Choroid plexus epithelial cell (primary cell): ENCODE data around the gene CNOT6.

Experiments
- DNase-seq: peaks from one replicate; pipeline ENCODE4 v3.0.0-alpha.2; 2010; ENCODE audit warnings: low read depth
- H3K4me3 ChIP-seq: 2 replicates; pipeline ENCODE4 v1.5.1; 2011; ENCODE audit warnings: low read depth, mild to moderate bottlenecking, control low read depth, low read length, moderate library complexity
- TF ChIP-seq, protein P1 (sequence below): conservative IDR thresholded peaks from 2 replicates; pipeline ENCODE4 v1.5.1; 2011; ENCODE audit warnings: low read depth, mild to moderate bottlenecking, control low read depth, inconsistent platforms, low read length, moderate library complexity

CNOT6 gene

DNA sequence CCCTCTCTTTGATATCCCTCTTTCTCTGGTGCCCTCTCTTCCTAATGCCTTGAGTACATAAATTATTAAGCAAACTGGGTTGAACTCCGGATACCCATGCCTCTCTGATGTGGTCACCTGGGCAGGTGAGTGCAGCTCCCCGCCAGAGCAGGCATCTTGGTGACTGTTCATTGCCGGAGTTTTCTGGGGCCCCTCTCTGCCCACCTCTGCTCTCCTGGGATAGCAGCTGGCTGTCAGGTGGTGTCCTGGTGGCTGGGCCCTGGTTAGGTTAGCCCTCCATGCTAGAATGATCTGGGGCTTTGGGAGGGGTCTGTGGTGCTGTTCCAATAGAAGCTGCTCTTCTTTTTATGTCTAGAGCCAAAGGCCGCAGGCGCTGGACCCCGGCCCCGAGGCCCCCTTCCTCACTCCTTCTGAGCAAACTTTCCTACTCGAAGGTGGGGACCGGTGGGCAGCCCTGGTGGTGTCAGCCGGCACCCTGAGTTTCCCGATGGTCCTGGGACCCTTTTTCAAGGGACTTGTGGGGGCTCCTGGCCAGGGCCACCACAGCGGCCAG lies 102.0 kb downstream of the CNOT6 start:
- TF ChIP-seq, protein P1, sequence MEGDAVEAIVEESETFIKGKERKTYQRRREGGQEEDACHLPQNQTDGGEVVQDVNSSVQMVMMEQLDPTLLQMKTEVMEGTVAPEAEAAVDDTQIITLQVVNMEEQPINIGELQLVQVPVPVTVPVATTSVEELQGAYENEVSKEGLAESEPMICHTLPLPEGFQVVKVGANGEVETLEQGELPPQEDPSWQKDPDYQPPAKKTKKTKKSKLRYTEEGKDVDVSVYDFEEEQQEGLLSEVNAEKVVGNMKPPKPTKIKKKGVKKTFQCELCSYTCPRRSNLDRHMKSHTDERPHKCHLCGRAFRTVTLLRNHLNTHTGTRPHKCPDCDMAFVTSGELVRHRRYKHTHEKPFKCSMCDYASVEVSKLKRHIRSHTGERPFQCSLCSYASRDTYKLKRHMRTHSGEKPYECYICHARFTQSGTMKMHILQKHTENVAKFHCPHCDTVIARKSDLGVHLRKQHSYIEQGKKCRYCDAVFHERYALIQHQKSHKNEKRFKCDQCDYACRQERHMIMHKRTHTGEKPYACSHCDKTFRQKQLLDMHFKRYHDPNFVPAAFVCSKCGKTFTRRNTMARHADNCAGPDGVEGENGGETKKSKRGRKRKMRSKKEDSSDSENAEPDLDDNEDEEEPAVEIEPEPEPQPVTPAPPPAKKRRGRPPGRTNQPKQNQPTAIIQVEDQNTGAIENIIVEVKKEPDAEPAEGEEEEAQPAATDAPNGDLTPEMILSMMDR, result no peak
- no peak for DNase-seq
- no peak overlapping the region for H3K4me3 ChIP-seq

DNA sequence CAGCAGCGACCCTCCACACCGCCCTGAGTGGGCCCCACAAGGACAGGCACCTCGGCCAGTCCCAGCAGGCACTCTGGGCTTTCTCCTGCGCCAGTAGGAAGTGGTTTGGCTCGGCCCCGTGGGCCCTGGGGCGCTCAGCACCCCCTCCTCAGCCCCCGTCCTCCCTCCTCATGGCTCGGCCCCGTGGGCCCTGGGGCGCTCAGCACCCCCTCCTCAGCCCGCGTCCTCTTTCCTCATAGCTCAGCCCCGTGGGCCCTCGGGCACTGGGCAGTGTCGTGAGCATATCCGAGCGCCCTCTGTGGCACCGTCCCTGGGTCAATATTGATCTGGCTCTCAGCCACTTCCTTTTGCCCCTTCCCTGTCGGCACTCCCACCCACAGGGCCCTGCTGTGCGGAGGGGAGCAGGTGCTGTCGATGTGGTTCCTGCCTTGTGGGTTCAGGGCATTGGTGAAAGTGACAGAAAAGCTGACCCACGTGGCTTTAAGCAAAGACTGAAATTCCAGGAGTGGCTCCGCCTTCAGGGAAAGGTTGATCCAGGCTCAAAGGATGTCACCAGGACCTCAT lies 102.6 kb downstream of the CNOT6 start:
- TF ChIP-seq, protein P1, result no peak
- no peak for DNase-seq
- H3K4me3 ChIP-seq, result no peak overlapping the region

DNA sequence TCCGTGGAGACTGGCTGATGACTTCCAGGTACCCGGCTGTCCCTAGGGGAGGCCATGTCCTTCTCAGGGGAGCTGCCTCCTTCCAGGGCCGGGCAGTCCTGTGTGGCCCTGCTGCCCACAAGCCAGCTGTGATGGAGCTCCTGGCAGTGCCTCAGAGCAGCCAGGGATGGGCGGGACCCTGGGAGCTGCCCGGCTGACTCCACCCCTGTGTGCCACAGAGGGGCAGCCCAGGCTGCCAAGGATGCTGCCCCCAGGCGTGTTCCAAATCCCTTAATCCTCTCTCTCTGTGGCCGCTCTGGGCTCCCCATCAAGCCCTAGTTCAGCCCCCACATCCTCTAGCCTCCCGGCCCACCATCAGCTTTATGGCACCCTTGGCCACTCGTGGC lies 104.1 kb downstream of the CNOT6 start:
- TF ChIP-seq, protein P1, result no peak
- no peak for DNase-seq
- no peak overlapping the region for H3K4me3 ChIP-seq

DNA sequence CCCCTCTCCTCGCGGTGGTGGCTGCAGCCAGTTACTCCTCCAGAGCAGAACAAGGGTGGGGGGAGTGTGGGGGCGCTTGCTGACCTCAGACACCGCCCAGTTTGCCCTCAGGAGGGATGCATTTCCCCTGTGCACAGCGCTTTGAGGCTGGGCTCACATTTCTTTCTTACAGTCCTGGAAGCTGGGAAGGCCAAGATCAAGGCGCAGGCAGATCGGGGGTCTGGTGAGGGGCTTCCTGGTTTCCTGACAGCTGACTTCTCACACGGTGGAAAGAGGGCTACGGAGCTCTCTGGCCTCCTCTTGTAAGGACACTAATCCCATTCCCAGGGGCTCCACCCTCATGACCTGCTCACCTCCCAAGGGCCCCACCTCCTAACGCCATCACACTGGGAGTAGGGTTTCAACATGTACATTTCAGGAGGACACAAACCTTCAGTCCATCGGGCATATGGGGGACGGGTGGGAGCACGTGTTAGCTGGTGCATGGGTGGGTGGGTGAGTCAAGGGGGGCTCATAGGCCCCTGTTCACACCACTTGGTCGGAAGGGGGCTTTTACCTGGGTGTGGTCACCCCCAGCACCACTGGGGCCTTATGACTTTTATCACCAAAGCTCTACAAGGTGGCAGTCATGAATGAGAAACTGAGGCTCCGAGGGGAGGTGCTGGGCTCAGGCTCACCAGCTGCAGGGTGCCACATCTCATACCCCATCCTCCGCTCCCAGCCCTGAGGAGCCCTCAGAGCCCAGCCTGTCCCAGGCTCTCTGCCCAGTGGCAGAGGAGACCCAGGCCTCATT lies 104.8 kb downstream of the CNOT6 start:
- no peak overlapping the region for H3K4me3 ChIP-seq
- TF ChIP-seq, protein P1, result no peak
- no peak for DNase-seq

DNA sequence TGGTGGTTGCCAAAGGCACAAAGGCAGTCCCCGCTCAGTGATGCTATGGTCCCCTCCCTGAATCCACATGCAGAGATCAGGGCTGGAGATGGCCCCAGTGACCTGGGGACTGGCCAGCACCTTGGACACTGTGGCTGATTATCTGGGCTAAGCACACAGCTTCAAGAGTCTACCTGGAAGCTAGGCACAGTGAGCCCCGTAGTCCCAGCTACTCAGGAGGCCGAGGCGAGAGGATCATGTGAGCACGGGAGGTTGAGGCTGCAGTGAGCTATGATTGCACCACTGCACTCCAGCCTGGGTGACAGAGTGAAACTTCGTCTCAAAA lies 105.4 kb downstream of the CNOT6 start:
- TF ChIP-seq, protein P1, result no peak
- no peak overlapping the region for H3K4me3 ChIP-seq
- no peak for DNase-seq

DNA sequence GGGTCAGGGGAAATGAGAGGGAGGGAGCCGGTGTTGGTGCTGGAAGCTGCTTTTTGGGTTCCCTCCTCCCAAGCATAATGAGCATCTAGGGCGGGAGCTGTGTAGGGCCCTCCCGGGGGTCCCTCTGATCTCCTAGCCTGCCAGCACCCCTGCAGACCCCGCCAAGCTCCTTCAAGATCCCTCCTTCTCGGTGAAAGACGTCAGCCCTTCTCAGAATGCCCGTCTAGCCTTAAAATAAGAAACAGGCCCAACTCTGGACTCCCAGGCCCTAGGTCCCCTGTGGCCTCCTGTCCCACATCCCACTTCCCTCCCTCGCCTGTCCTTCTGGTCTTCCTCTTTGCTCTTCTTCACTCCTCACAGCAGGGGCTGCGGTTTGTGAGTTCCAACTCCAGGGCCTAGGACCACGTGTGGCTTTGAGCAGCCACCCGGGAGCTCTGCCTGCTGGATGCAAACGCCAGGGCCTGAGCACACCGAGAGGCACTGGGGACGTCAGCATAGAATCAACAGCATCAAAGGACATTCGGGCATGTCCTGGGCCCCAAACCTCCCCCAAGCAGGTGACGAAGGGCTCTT lies 105.9 kb downstream of the CNOT6 start:
- H3K4me3 ChIP-seq, result no peak overlapping the region
- TF ChIP-seq, protein P1, result no peak
- DNase-seq, result no peak
